Small intestine (tissue), 7 donors: ENCODE results near the gene TBC1D19. TPM values are rescaled to one million over a fixed set of nuclear protein-coding genes. Genes with fewer than 3 reads are reported as not detected.
A peak's percentile ranks its signal among the peaks of the same experiment; 100 is the strongest.

ENCODE experiments used
- DNase-seq, 2 donors: peaks; one replicate each; pipeline versions ENCODE4 v3.0.0 to v3.0.0-alpha.2; 2013
- FAIRE-seq: peaks from 2 replicates; lab custom pipeline; 2012; peaks lifted over from hg19 to GRCh38; lab: Jason Lieb, UNC
- H3K27ac ChIP-seq, 3 donors: one replicate each; pipeline ENCODE4 v1.5.1; 2013; ENCODE audit warnings: low read length in 2 of 3, mild to moderate bottlenecking in 2 of 3, control low read depth in 1 of 3, inconsistent platforms in 1 of 3, low read depth in 1 of 3, moderate library complexity in 1 of 3
- H3K27me3 ChIP-seq, 3 donors: one replicate each; pipeline ENCODE4 v1.6.1; 2013; ENCODE audit warnings: low read length in 3 of 3, inconsistent platforms in 1 of 3; ENCODE audit not compliant: control insufficient read depth in 3 of 3, insufficient read depth in 3 of 3
- H3K36me3 ChIP-seq, 3 donors: one replicate each; pipeline ENCODE4 v1.6.1; 2013; ENCODE audit warnings: low read length in 3 of 3, inconsistent platforms in 1 of 3, low read depth in 1 of 3, mild to moderate bottlenecking in 1 of 3, moderate library complexity in 1 of 3; ENCODE audit not compliant: control insufficient read depth in 3 of 3, insufficient read depth in 2 of 3
- H3K4me1 ChIP-seq, 3 donors: one replicate each; pipeline ENCODE4 v1.6.1; 2013; ENCODE audit warnings: low read length in 2 of 3, inconsistent platforms in 1 of 3, low read depth in 1 of 3, mild to moderate bottlenecking in 1 of 3, moderate library complexity in 1 of 3; ENCODE audit not compliant: control insufficient read depth in 3 of 3, insufficient read depth in 2 of 3
- H3K4me3 ChIP-seq, 3 donors: one replicate each; pipeline ENCODE4 v1.5.1; 2013; ENCODE audit warnings: low read length in 3 of 3, control low read depth in 1 of 3, inconsistent platforms in 1 of 3, low read depth in 1 of 3, mild to moderate bottlenecking in 1 of 3, moderate library complexity in 1 of 3
- H3K9me3 ChIP-seq, 2 donors: one replicate each; pipeline ENCODE4 v1.6.1; 2013; ENCODE audit warnings: low read depth in 1 of 2, low read length in 1 of 2; ENCODE audit not compliant: control insufficient read depth in 2 of 2, insufficient read depth in 1 of 2
- WGBS, 3 donors: extraction: QIAGEN DNeasy Blood & Tissue Kit; methylation state at CpG; one replicate each; pipeline ENCODE4 v1.1.7; 2013; 5-methylcytosine and 5-hydroxymethylcytosine counted together
- polyA plus RNA-seq, 4 donors: library from polyadenylated mRNA; stranded (reverse) in 3 of 4; unstranded in 1 of 4; fragments of 200-250 nt in 3 of 4; fragments of 120-200 nt in 1 of 4; gene quantifications; one replicate each; pipeline versions ENCODE4 v1.2.1 to v1.2.3, GENCODE V29; 2013
- donor health status: healthy with polysubstance abuse.
- donor health status: control.
- donor health status: control.
- donor health status: Bipolar disorder and iron deficiency.
- donor health status: healthy.

The TBC1D19 gene
- polyA plus RNA-seq, 4 donors: 1.1 to 7.4 (median 2.1) TPM; not detected in 1

GRCh38 chr4:26784207-26784865 lies 200.5 kb downstream of the TBC1D19 start:
- H3K27me3 ChIP-seq: no peaks in the 10 kb centered on the region
- no peak overlapping the region for H3K4me3 ChIP-seq
- 93 to 95% (median 94%) methylated on average over 1 of the region's 1 CpG for WGBS, 3 donors
- H3K36me3 ChIP-seq: peaks cover 0 to 8% (median 0%) of the 10 kb centered on the region in 3 donors
- no peak overlapping the region for H3K27ac ChIP-seq
- H3K9me3 ChIP-seq: no peaks in the 10 kb centered on the region
- H3K4me1 ChIP-seq: peaks cover 0 to 3% (median 2%) of the 10 kb centered on the region in 3 donors
- no peak for FAIRE-seq
- no peak for DNase-seq

- no peak overlapping the region for H3K4me3 ChIP-seq
- 83 to 87% (median 84%) methylated on average over 4 of the region's 4 CpGs for WGBS, 3 donors
- H3K27me3 ChIP-seq: no peaks in the 10 kb centered on the region
- DNase-seq (no peak), FAIRE-seq (no peak)
- H3K9me3 ChIP-seq: no peaks in the 10 kb centered on the region
- peaks cover 0 to 3% (median 2%) of the 10 kb centered on the region in 3 donors for H3K4me1 ChIP-seq
- no peak overlapping the region for H3K27ac ChIP-seq
- H3K36me3 ChIP-seq: peaks cover 0 to 7% (median 0%) of the 10 kb centered on the region in 3 donors
These were observed 201.4 kb downstream of the TBC1D19 start for GRCh38 chr4:26785312-26785711.

GRCh38 chr4:26785810-26786209 lies 201.9 kb downstream of the TBC1D19 start:
- Histone ChIP-seq H3K4me3 (no peak overlapping the region), H3K27me3 (no peaks in the 10 kb centered on the region), H3K27ac (no peak overlapping the region), H3K4me1 (peaks cover 0 to 3% (median 2%) of the 10 kb centered on the region in 3 donors), H3K9me3 (no peaks in the 10 kb centered on the region), H3K36me3 (peaks cover 0 to 2% (median 0%) of the 10 kb centered on the region in 3 donors)
- WGBS, 3 donors: 76 to 88% (median 81%) methylated on average over 2 of the region's 2 CpGs
- DNase-seq: no peak
- FAIRE-seq: no peak

- H3K9me3 ChIP-seq: no peaks in the 10 kb centered on the region
- H3K4me3 ChIP-seq: no peak overlapping the region
- WGBS, 3 donors: 79 to 90% (median 87%) methylated on average over 3 of the region's 3 CpGs
- H3K27me3 ChIP-seq: no peaks in the 10 kb centered on the region
- peaks cover 0 to 2% (median 0%) of the 10 kb centered on the region in 3 donors for H3K36me3 ChIP-seq
- no peak for DNase-seq
- peaks cover 0 to 3% (median 2%) of the 10 kb centered on the region in 3 donors for H3K4me1 ChIP-seq
- no peak overlapping the region for H3K27ac ChIP-seq
- no peak for FAIRE-seq
These were observed 203.0 kb downstream of the TBC1D19 start for GRCh38 chr4:26786916-26787315.

DNA sequence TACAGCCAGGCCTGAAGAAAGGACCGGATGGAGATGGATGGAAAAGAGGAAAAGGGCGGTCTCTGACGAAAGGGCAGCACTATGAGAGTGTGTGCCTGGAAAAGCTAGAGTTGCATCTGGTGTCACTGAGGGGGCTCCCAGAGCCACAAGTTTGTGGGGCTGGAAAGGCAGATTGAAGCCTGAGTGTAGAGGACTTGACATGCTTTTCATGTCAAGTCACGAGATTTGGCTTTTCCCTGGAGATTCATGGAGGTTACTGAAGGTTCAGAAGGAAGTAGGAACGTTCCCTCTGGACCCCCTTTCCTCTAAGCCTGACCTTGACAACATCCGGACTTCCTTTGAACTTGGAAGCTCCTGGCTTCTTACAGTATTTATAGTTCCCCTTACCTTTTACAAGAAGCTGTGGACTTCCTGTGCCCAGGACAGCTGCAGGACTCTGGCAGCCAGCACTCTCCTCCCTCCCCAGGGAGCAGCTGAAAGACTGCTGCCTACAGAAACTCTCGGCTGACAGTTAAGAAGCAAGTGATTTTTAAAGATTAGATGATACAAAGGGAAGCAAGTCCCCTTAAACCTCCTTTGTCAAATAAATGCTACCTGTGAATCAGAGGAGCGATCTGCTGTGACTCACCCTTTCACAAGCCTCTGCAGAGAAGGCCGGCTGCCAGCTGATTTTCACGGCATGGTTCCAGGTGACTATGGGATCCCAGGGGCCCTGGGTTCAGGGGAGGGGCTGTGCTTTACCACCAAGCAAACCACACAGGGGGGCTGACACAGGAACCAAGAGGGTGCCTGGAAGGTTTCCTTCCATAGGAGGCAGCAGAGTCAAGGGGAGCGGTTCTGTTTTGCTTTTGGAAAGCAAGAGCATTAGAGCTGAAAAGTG lies 203.8 kb downstream of the TBC1D19 start:
- Histone ChIP-seq H3K36me3 (peaks cover 0 to 2% (median 0%) of the 10 kb centered on the region in 3 donors), H3K4me3 (no peak overlapping the region), H3K9me3 (no peaks in the 10 kb centered on the region), H3K4me1 (peaks cover 0 to 3% (median 2%) of the 10 kb centered on the region in 3 donors), H3K27ac (peak overlapping the region in 1 of 3 donors; percentile 60), H3K27me3 (no peaks in the 10 kb centered on the region)
- DNase-seq: peak; percentile 42 to 50
- WGBS, 3 donors: 35 to 36% (median 36%) methylated on average over 11 of the region's 11 CpGs
- FAIRE-seq: no peak

GRCh38 chr4:26788341-26788733 lies 204.5 kb downstream of the TBC1D19 start:
- FAIRE-seq (no peak), DNase-seq (no peak)
- Histone ChIP-seq H3K4me3 (no peak overlapping the region), H3K9me3 (no peaks in the 10 kb centered on the region), H3K27ac (peak overlapping the region in 1 of 3 donors; percentile 57), H3K36me3 (peaks cover 0 to 2% (median 0%) of the 10 kb centered on the region in 3 donors), H3K4me1 (peaks cover 0 to 3% (median 2%) of the 10 kb centered on the region in 3 donors), H3K27me3 (no peaks in the 10 kb centered on the region)
- WGBS, 3 donors: 4 to 35% (median 24%) methylated on average over 1 of the region's 1 CpG

DNA sequence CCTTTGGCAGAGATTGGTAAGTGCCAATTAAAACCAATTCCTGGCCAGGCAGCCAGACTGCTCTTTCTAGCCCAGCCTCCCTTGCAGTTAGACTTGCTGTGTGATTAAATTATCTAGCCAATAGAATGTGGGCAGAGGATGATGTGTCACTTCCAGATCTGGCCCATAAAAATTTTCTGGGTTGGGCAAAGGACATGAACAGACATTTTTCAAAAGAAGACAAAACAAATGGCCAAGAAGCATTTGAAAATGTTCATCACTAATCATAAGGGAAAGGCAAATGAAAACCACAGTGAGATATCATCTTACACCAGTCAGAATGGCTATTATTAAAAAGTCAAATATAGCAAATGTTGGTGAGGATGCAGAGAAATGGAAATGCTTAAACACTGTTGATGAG lies 205.3 kb downstream of the TBC1D19 start:
- no peak overlapping the region for H3K27ac ChIP-seq
- no peaks in the 10 kb centered on the region for H3K9me3 ChIP-seq
- H3K27me3 ChIP-seq: no peaks in the 10 kb centered on the region
- H3K4me3 ChIP-seq: no peak overlapping the region
- peaks cover 0 to 2% (median 0%) of the 10 kb centered on the region in 3 donors for H3K36me3 ChIP-seq
- H3K4me1 ChIP-seq: peaks cover 0 to 3% (median 2%) of the 10 kb centered on the region in 3 donors
- no peak for FAIRE-seq
- DNase-seq: no peak

- 92 to 93% (median 93%) methylated on average over 3 of the region's 3 CpGs for WGBS, 3 donors
- Histone ChIP-seq H3K36me3 (no peaks in the 10 kb centered on the region), H3K4me1 (peaks cover 0 to 3% (median 2%) of the 10 kb centered on the region in 3 donors), H3K4me3 (no peak overlapping the region), H3K9me3 (no peaks in the 10 kb centered on the region), H3K27ac (no peak overlapping the region), H3K27me3 (no peaks in the 10 kb centered on the region)
- DNase-seq: no peak
- no peak for FAIRE-seq
These were observed 207.5 kb downstream of the TBC1D19 start for GRCh38 chr4:26791346-26791745.
